Epithelial cell of proximal tubule (primary cell): ENCODE measurements around the gene TMED3. TPM values are rescaled to one million over a fixed set of nuclear protein-coding genes. Genes with fewer than 3 reads are reported as not detected.

Experiments
- DNase-seq: peaks from one replicate; pipeline ENCODE4 v3.0.0-alpha.2; 2011; ENCODE audit warnings: low read depth
- H3K4me3 ChIP-seq: 2 replicates; pipeline ENCODE4 v1.5.1; 2011; ENCODE audit warnings: low read depth, mild to moderate bottlenecking, low read length
- total RNA-seq: library from RNA; depleted of rRNA; stranded (reverse); fragments of >200 nt; gene quantifications from 2 replicates; pipeline ENCODE4 v1.2.3, GENCODE V29; 2015
- TF ChIP-seq, protein P1 (sequence below): conservative IDR thresholded peaks from 2 replicates; pipeline ENCODE4 v1.5.1; 2012; ENCODE audit warnings: low read depth, mild to moderate bottlenecking, low read length

The TMED3 gene
- total RNA-seq, 1 donor from 2014 or later: 79.9 TPM

DNA sequence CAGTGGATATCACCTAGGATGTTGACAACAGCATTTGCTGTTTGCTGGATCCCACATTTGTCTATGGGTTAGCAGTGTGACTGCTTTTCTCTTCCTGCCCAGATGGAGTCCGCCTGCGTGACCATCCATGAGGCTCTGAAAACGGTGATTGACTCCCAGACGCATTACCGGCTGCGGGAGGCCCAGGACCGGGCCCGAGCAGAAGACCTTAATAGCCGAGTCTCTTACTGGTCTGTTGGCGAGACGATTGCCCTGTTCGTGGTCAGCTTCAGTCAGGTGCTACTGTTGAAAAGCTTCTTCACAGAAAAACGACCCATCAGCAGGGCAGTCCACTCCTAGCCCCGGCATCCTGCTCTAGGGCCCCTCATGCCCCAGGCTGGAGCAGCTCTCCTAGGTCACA lies 11.0 kb downstream of the TMED3 start:
- no peak for DNase-seq
- no peak overlapping the region for H3K4me3 ChIP-seq
- TF ChIP-seq, protein P1, sequence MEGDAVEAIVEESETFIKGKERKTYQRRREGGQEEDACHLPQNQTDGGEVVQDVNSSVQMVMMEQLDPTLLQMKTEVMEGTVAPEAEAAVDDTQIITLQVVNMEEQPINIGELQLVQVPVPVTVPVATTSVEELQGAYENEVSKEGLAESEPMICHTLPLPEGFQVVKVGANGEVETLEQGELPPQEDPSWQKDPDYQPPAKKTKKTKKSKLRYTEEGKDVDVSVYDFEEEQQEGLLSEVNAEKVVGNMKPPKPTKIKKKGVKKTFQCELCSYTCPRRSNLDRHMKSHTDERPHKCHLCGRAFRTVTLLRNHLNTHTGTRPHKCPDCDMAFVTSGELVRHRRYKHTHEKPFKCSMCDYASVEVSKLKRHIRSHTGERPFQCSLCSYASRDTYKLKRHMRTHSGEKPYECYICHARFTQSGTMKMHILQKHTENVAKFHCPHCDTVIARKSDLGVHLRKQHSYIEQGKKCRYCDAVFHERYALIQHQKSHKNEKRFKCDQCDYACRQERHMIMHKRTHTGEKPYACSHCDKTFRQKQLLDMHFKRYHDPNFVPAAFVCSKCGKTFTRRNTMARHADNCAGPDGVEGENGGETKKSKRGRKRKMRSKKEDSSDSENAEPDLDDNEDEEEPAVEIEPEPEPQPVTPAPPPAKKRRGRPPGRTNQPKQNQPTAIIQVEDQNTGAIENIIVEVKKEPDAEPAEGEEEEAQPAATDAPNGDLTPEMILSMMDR: no peak

DNA sequence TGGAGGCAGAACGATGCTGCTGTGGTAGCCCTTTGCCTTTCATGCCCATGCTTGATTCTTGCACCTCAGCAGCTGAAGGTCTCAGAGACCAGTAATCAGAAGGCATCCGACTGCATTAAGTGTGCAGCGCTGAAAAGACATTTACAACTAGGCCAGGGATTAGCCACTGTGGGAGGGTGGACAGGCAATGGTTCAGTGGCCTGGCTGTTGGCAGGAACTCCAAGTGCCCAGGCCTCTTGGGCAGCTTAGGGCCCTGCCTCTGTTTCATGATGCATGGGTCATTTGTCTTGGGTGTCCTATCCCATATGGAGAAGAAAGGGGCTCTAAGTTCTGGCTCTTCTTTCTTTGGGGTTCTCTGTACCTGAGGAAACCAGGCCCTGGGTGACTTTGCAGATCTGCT lies 11.4 kb downstream of the TMED3 start:
- no peak for DNase-seq
- TF ChIP-seq, protein P1: no peak

DNA sequence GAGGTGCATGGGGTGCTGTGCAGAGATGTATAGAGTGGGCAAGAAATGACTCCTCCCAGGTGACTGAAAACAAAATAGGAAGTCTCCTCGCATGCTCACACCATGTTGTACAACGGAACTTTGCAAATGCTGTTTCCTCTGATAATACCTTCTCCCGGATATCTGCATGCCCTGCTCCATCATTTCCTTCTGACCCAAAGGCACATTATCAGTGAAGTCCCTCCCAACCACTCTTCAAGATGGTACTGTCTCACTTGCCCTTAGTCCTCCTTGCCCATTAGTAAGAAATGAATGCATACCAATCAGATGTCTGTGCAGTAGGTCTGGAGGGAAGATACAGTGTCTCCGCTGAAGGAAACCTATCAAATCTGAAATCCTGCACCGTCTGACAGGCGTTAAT lies 12.0 kb downstream of the TMED3 start:
- TF ChIP-seq, protein P1: no peak
- DNase-seq: no peak
- H3K4me3 ChIP-seq: no peak overlapping the region

More for the DNA sequence above, 11.4 kb downstream of the TMED3 start:
- no peak overlapping the region for H3K4me3 ChIP-seq

DNA sequence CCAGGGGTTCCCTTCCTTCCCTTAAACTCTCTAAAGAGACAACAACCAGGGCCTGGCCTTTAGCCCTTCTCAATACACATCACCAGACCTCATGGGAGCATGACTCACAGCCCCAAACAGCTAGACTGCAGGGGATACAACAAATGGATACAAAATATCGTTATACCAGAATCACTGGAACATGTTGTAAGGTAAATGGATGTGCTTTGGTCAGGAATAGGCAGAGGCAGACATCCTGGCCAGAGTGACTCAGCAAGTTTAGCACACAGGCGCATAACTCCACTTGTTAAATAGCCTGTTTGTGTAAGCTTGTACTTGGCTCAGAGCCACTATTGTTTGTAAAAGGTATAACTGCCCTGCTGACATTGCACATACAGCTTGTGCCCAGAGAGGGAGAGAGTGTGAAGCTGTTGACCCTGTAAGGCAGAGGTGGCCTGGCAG lies 18.3 kb downstream of the TMED3 start:
- no peak overlapping the region for H3K4me3 ChIP-seq
- TF ChIP-seq, protein P1: no peak
- no peak for DNase-seq

DNA sequence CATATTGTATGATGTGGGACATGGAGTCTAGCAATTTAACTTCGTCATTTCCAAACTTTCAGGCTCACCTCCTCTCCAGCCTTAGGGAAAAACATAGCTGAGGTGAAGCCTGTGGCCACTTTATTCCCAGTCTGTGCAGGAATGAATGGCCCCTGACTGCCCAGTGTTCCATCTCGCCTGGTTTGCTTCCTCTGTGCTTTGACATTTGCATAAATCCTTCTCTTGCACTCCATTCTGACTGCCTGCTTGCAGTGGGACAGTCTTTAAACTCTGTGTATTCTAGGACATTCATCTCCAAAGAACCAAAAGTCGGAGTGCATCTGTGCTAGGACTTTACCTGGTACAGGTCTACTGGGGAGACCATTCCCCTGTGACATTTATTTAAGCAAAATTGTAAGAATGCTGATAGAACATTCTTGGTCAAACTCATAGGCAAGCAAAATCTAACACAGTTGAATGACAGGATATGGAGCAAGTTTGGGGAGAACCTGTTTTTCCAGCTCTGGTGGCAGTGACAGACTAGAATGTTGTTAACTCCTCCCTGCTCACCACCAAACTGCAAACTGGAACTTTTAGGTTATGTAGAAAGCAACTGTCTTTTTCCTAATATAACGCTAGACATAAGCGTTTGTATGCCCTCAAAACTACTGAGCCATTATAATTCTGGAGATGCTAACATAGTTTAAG lies 22.1 kb downstream of the TMED3 start:
- TF ChIP-seq, protein P1: no peak
- no peak for DNase-seq
- no peak overlapping the region for H3K4me3 ChIP-seq

DNA sequence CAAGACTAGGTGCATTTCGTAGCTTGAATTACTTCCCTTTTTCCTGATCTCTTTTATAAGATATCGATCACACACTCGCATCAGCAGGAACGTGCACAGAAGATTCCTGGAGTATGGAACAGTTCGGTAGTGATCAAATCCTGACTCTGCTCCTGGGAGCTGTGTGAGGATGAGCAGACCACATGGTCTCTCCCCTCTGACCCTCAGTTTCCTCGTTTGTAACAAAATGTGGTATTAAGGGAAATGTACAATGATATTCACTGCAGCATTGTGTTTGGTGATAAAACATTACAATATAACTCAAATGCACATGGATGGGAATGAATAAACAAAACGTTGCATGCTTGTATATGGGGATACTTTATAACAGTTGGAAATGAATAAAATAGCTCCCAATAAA lies 26.7 kb downstream of the TMED3 start:
- no peak overlapping the region for H3K4me3 ChIP-seq
- DNase-seq: no peak
- TF ChIP-seq, protein P1: no peak
